ENCODE measurements around the gene CAPN3. TPM values are rescaled to one million over a fixed set of nuclear protein-coding genes. Genes with fewer than 3 reads are reported as not detected.

CAPN3 gene
- total RNA-seq, 2 experiments from 2014 or later = 8.2 to 8.7 TPM

DNA sequence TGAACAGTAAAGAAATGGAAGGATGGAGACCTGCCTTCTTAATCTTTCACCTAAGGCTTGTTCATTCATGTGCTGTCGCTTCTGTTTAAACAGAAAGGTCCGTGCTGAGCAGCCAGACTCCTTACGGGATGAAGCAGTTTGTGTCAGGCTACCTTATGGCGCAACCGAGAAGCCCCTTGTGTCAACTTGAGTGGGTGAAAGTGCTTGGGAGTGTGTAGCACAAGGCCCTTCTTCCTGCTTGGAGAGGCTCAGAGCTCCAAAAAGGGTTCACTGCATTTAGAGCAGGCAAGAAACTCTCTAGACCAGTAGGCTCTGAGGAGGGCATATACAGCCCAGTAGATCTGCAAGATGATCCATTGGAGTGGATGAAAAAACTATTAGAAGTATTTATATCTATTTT is 16.0 kb downstream of the CAPN3 start:
- no peak for DNase-seq
- no peak overlapping the region for H3K4me3 ChIP-seq (ENCODE audit: low read length)

DNA sequence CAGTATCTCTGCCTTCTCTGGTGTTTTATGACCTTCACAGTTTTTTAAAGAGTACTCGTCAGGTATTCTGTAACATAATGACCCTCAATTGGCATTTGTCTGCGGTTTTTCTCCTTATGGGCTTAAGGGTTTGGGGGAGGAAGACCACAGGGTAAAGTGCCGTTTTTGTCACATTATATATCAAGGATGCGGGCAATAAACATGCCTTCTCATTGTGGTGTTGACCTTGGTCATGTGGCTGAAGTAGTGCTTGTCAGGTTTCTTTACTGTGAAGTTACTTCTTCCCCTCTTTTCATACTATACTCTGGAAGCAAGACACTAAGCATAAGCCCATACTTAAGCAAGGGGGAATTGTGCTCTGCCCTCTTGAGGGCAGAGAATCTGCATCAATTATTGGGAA is 16.6 kb downstream of the CAPN3 start:
- TF ChIP-seq, protein P1, sequence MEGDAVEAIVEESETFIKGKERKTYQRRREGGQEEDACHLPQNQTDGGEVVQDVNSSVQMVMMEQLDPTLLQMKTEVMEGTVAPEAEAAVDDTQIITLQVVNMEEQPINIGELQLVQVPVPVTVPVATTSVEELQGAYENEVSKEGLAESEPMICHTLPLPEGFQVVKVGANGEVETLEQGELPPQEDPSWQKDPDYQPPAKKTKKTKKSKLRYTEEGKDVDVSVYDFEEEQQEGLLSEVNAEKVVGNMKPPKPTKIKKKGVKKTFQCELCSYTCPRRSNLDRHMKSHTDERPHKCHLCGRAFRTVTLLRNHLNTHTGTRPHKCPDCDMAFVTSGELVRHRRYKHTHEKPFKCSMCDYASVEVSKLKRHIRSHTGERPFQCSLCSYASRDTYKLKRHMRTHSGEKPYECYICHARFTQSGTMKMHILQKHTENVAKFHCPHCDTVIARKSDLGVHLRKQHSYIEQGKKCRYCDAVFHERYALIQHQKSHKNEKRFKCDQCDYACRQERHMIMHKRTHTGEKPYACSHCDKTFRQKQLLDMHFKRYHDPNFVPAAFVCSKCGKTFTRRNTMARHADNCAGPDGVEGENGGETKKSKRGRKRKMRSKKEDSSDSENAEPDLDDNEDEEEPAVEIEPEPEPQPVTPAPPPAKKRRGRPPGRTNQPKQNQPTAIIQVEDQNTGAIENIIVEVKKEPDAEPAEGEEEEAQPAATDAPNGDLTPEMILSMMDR (IDR thresholded peaks at IDR 0.05) = no peak
- Mint-ChIP-seq H3K4me1 (ENCODE audit: low read depth) (no peaks in the 10 kb centered on the region), H3K27me3 (no peaks in the 10 kb centered on the region), H3K9me3 (peaks cover 3% of the 10 kb centered on the region), H3K36me3 (ENCODE audit: low read depth) (peaks cover 26% of the 10 kb centered on the region), H3K27ac (no peak overlapping the region), H3K4me3 (no peak overlapping the region)
- ChIA-PET CTCF (interaction anchor here (0.7 kb wide), 1 partner anchor 16 kb away, joined by 3 read pairs; no protein-coding TSS in a partner anchor), POLR2A (no interaction called here)
- H3K4me3 ChIP-seq (ENCODE audit: low read length) = no peak overlapping the region
- DNase-seq (no peak), ATAC-seq (ENCODE audit: poor library complexity) (no peak)
- no peaks in the 10 kb centered on the region for H3K36me3 ChIP-seq (ENCODE audit: insufficient read depth, low read length)
- no peak overlapping the region for H3K27ac ChIP-seq (ENCODE audit: low read depth in 1 of 2, low read length in 2 of 2)
- peaks cover 0 to 4% of the 10 kb centered on the region in 2 experiments for H3K9me3 ChIP-seq (ENCODE audit: control insufficient read depth in 1 of 2, insufficient read depth in 1 of 2, low read length in 2 of 2)
- intact Hi-C loops (cut with DNase I, micrococcal nuclease) = no loop called here
- H3K27me3 ChIP-seq (ENCODE audit: control insufficient read depth in 1 of 2, insufficient read depth in 2 of 2, low read length in 2 of 2) = no peaks in the 10 kb centered on the region
- H3K4me1 ChIP-seq (ENCODE audit: insufficient read depth, low read length) = no peaks in the 10 kb centered on the region

More for the DNA sequence above, 16.0 kb downstream of the CAPN3 start:
- no peaks in the 10 kb centered on the region for H3K27me3 ChIP-seq (ENCODE audit: control insufficient read depth in 1 of 2, insufficient read depth in 2 of 2, low read length in 2 of 2)
- Mint-ChIP-seq H3K4me3 (no peak overlapping the region), H3K36me3 (ENCODE audit: low read depth) (peaks cover 26% of the 10 kb centered on the region), H3K27ac (no peak overlapping the region), H3K9me3 (peaks cover 3% of the 10 kb centered on the region), H3K27me3 (no peaks in the 10 kb centered on the region), H3K4me1 (ENCODE audit: low read depth) (no peaks in the 10 kb centered on the region)
- peaks cover 0 to 4% of the 10 kb centered on the region in 2 experiments for H3K9me3 ChIP-seq (ENCODE audit: control insufficient read depth in 1 of 2, insufficient read depth in 1 of 2, low read length in 2 of 2)
- no peak overlapping the region for H3K27ac ChIP-seq (ENCODE audit: low read depth in 1 of 2, low read length in 2 of 2)
- intact Hi-C loops (cut with DNase I, micrococcal nuclease) = no loop called here
- H3K36me3 ChIP-seq (ENCODE audit: insufficient read depth, low read length) = no peaks in the 10 kb centered on the region
- TF ChIP-seq, protein P1 (IDR thresholded peaks at IDR 0.05) = no peak
- H3K4me1 ChIP-seq (ENCODE audit: insufficient read depth, low read length) = no peaks in the 10 kb centered on the region
- CTCF ChIA-PET = no interaction called here
- POLR2A ChIA-PET = no interaction called here
- ATAC-seq (ENCODE audit: poor library complexity) = no peak

DNA sequence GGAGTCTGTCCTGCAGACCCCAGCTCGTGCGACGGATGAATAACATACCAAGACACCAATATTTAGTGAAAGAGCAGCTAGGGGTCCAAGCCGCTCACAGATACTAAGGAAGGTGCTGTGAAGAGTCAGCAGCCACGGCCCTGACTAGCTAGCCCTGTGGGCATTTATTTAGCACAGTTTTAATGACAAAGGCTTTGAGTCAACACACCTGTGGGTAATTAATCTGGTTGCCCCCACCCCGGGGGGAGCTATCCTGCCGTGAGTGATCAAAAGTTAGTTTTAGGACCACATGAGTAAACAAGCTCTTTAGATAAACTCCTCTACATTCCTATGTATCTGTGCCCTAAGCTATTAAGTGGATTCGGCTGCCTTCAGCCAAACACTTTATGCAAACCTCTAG is 18.7 kb downstream of the CAPN3 start:
- Histone ChIP-seq H3K36me3 (ENCODE audit: insufficient read depth, low read length) (no peaks in the 10 kb centered on the region), H3K4me1 (ENCODE audit: insufficient read depth, low read length) (no peaks in the 10 kb centered on the region), H3K4me3 (ENCODE audit: low read length) (no peak overlapping the region), H3K9me3 (ENCODE audit: control insufficient read depth in 1 of 2, insufficient read depth in 1 of 2, low read length in 2 of 2) (peaks cover 0 to 4% of the 10 kb centered on the region in 2 experiments), H3K27ac (ENCODE audit: low read depth in 1 of 2, low read length in 2 of 2) (no peak overlapping the region), H3K27me3 (ENCODE audit: control insufficient read depth in 1 of 2, insufficient read depth in 2 of 2, low read length in 2 of 2) (no peaks in the 10 kb centered on the region)
- intact Hi-C loops (cut with DNase I, micrococcal nuclease) = no loop called here
- no peak for ATAC-seq (ENCODE audit: poor library complexity)
- Mint-ChIP-seq H3K36me3 (ENCODE audit: low read depth) (peaks cover 26% of the 10 kb centered on the region), H3K4me3 (no peak overlapping the region), H3K9me3 (peaks cover 3% of the 10 kb centered on the region), H3K4me1 (ENCODE audit: low read depth) (no peaks in the 10 kb centered on the region), H3K27ac (no peak overlapping the region), H3K27me3 (no peaks in the 10 kb centered on the region)
- DNase-seq = no peak
- ChIA-PET POLR2A (no interaction called here), CTCF (no interaction called here)
- TF ChIP-seq, protein P1 (IDR thresholded peaks at IDR 0.05) = no peak
